ENCODE measurements around the gene KRT32.

The KRT32 gene

DNA sequence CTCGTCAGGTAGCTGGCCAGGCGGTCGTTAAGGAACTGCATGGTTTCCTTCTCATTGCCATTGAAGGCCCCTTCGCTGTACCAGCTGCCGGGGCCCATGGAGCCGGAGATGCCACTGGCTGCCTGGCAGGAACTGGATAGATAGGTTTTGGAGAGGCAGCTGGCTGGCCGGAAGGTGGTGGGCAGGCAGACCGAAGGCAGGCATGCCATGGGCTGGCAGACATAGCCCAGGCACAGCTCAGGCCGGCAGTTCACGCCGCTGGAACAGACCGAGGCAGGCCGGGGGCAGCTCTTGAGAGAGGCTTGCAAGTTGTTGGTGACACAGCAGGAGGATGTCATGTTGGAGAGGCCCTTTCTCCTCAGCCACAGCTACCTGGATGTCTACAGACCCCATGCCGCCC, at the start of gene KRT32:
TSS of gene KRT32 (minus strand) at position 399 of the 400 bp plus-strand sequence. CDS start at position 338, 61 bp downstream.
- no peak for DNase-seq

DNA sequence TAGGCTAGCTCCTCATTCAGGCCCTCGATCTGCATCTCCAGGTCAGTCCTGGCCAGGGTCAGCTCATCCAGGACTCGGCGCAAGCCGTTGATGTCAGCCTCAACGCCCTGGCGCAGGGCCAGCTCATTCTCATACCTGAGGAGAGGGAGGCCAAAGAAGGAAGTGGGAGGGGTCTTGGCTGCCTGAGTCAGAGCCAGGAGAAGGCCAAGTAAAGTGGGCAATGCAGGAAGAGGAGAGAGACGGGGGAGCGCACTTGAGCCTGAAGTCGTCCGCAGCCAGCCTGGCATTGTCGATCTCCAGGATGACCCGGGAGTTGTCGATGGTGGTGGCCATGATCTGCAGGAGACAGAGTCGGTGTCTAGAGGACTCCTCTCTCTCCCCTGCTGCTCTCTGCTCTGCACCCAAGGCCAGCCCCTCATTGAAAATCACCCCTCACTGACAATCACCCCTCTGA, 49.7 kb upstream of the KRT32 start:
- no peak for DNase-seq

DNA sequence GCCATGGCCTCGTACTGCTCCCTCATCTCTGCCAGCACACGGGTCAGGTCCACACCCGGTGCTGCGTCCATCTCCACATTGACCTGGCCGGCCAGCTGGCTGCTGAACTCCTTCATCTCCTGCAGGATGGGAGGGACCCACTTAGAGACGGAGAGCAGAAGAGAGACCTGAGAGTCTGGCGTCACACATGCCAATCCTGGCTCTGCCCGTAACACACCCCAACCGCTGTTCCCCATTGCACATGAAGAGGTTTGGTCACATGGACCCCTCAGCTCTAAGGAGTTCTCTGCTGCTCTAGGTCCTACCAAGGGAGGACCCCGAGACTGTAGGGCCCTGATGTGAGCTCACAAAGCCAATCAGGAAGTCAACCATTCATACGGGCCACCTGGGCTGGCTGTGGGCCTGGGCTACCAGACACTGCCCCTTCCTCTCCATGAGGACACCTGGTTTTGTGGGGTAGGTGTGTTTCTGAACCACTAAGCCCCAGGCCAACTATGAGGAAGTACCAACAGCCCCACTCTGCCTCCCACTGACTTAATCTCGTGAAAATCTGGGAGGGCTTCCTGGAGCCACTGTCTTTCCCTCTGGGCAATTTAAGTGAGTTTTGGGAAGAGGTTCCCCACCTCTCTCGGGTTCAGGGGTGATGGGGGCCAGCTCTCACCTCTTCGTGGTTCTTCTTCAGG, 49.1 kb upstream of the KRT32 start:
- DNase-seq: no peak

DNA sequence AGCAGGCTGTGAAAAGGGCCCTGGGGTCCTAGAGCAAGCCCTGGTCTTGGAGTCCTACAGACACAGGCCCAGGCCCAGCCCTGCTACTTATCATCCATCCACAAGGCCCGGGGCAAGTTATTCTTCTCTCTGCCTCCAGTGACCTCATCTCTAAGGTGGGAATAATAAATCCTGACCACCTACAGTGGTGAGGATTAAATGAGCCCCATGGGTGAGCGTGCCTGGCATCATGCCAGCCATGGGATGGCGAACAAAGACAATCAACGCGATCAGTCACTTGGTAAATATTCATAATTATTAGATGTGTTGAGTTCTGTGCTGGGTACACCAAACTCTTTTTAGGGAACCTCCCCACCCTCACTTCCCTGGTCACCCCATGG, 46.0 kb upstream of the KRT32 start:
- DNase-seq: no peak

DNA sequence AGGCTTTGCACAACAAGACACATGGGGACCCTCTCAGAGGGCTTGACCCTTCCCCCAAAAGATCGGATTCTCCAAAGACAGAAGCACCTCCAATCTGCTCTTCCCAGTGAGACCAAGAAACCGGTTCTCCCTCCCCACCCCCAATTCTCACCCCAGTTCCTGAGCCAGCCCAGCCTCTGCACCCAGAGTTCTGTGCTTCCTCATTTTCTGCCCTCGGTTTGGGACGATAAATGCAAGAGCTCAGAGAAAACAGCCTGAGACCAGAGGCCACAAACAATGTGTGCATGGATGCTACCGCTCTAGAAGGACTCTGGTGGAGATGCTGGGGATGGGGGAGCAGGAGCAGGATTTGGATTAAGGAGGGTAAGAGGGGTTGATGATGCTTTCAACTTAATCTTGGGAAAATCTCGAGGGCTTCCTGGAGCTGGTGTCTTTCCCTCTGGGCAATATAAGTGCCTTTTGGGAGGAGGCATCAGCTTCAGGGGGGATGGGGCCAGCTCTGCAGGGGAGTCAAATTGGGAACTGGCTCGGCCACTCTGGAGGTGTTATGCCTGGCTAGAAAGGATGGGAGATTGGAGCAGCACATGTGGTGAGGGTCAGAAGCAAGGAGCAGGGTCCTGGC, 45.5 kb upstream of the KRT32 start:
- DNase-seq: no peak

DNA sequence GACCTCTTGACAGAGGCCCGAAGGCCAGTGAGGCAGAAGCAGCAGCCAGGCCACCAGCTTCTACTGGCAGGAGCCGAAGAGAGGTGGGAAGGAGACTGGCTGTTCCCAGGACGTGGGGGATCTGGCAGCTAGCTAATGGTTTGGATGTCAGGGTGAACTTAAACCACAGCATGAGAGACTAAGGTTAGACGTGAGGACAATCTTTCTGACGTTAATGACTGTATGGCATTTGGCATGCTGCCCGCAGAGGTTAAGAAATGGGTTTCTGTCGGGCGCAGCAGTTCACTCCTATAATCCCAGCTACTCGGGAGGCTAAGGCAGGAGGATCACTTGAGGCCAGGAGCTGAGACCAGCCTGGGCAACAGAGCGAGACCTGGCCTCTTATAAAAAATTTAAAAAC, 44.5 kb upstream of the KRT32 start:
- DNase-seq: no peak

DNA sequence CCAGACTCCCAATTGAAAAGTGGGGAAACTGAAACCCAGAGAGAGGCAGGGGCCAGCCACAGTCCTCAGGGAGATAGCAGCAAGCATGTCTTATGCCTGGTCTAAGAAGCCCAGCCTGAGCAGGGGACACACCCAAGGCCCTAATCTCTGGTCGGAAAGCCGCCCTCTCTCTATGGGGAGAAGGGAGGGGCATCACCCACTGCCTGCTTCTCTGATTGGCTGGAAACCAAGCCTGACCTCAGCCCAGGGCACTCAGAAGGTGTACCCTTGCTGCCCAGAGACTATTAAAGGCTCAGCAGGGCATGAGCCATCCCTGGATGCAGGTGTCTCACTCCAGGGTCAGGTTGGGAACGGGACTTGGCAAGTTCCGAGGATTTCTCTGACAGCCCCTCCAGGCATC, 43.9 kb upstream of the KRT32 start:
- DNase-seq: no peak

DNA sequence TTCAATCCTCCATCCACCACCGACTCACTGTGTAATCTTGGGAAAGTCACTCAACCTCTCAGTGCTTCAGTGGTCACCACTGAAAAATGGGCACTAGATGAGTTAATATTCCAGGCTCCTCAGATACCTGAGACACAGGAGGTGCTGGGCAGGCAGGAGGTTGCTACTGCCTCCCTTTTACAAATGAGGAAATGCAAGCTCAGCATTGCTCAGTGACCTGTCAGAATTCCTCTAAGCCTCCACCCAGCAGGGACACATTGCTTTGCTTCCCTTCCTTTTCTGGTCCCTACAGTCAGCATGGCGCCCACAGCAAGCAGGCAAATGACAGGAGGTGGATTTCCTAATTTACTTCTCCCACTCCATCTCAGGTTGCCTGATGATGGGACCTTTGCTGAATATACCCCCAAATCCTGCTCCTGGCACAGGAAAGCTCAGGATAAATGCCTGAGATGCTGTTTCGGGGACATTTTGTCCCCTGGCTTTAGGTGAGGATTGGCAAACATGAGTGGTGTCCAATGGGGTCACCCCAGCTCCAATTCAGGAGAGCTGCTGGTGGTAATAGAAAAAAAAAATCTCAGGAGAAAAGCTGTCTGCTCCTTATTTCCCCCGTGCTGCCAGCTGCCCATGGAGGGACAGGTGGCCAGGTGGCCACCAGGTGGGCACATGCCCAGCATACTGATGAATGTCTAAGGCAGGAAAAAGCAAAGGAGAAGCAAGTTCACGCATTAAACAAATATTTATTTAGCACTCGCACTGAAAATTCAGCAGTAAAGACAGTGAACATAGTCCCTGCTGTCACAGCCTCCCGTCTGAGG, 43.3 kb upstream of the KRT32 start:
- no peak for DNase-seq

DNA sequence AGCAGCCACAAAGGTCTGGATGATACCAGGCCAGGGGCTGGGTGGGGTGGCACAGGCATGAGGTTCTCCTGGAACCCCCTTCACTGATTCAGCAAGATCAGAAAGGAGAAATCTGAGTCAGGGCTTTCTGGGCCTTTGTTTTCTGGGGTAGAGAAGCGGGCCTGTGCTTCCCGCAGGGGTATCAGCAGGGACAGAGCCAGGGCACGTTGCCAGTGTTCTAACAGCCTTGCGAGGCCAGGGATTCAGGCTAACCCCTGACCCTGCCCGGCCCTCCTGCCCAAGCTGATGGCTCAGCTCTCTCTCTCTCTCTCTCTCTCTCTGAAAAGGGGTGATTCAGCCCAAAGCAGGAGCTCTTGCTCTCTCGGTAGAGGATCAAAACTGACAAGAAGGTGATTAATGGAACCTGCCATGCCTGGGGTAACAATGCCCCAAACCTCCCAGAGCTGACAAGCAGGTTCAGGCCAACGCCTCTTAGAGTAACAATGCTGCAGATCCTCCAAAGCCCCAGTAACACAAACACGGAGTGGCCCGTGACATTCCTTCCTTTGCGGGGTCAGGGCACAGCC, 40.2 kb upstream of the KRT32 start:
- no peak for DNase-seq

DNA sequence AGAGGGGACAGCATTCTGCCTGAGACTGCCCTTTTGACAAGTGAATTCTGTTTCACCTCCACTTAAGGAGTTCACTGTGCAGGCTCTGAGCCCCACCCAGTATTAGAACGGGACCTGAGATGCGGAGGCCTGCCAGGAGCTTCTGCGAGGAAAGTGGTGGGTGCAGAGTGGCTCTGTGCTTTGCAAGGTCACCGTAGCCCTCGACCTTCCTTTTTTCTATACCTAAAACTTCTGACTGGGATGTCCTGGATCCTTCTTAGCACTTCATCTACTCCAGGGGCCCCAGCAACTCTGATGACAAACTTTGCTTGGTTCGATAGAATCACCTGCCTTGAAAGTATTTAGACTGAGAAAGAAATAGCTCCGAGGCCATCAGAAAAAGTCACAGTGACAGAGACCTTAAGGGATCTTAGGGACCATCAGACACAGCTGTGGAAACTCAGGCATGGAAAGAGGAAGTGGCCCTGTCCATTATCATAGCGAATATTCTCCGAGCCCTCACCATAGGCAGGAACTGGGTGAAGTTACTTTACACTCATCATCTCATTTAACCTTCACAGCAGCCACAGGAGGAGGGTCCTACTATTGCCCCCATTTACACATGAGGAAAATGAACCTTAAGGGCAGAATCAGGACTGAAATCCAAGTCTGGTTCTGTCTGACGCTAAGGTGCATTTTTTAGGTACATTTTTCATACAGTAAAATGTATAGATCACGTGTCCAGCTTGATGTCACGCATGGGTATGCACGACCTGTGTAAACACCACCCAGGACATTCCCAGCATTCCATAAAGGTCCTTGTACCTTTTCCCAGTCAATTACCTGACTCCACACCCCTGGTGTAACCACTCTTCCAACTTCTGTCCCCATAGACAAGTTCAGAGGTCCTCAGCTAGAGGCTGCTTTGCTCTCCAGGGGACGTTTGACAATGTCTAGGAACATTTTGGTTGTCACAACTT, 38.9 kb upstream of the KRT32 start:
- DNase-seq: no peak

DNA sequence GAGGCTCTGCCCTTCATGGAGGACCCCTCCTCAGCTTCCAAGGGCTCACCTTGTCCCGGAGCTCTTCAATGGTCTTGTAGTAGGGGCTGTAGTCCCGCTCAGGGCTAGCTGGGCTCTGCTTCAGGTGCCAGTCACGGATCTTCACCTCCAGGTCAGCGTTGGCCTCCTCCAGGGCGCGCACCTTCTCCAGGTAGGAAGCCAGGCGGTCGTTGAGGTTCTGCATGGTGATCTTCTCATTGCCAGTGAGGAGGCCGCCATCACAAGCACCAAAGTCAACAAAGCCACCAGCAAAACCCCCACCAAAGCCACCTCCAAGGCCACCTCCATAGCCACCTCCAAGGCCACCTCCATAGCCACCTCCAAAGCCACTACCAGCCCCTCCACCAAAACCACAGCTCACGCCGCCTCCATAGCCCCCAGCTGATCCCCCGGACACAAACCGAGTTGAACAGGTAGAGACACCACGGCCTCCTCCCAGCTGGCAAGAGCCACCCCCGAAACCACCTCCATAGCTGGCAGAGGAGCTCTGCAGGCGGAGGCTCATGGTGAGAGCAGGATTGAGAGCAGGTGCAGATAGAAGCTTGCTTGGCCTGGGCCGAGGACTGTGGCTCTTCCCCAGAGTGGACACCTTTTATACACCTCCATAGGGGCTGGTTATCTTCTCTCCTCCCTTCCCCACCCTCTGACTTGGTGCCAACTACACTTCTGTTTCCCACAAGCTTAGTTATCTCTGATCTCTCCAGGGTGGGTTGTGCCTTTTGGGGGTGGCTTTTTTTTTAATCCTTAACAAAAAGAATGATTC, 38.0 kb upstream of the KRT32 start, which contains the start of gene KRT13:
TSS of gene KRT13 (minus strand) at position 606 of the 802 bp plus-strand sequence. CDS start at position 544, 62 bp downstream.
- no peak for DNase-seq

DNA sequence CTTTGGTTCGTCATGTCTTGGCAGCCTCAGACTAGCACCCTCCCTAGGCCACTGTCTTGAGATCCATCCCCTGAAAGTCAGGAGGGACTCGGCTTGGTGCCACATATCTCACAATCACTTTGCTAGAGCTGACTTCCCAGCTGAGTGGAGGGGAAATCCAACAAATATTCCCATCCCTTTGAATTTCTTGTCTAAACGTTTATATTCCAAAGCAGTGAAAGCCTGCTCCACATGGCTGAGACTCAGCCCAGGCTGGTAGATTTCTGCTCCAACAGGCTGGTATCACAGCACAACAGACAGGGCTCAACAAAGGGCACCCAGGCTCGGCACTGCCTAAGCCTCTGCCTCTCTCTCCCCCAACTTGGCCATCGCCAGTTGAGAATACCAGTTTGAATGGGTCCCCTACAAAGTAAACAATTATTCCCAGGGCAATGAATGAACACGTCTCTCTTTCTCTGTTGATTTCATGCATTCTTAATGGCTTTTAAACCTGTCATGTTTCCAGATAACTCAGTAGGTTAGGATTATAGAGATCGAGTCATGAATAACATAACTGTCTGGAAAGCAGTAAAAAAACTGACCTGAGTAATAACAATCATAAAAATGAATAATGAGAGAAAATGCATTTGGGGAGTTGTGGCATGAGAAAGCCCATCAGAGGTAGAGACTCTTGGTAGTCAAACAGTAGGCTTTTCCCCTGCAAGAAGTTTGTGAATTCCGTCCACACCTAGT, 37.2 kb upstream of the KRT32 start:
- DNase-seq: no peak

DNA sequence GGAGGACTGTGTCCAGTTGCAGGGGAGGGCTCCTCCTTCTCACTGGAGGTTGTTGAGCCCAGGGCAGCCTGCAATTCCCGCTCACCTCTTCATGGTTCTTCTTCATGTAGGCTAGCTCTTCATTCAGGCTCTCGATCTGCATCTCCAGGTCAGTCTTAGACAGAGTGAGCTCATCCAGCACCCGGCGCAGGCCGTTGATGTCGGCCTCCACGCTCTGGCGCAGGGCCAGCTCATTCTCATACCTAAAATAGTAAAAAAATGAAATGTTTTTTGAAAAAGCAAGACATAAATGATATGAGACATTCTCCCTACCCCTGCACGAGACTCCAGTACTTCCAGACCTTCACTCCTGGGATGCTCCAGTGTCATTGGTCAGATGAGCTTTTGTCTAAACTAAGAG, 36.0 kb upstream of the KRT32 start:
- no peak for DNase-seq

DNA sequence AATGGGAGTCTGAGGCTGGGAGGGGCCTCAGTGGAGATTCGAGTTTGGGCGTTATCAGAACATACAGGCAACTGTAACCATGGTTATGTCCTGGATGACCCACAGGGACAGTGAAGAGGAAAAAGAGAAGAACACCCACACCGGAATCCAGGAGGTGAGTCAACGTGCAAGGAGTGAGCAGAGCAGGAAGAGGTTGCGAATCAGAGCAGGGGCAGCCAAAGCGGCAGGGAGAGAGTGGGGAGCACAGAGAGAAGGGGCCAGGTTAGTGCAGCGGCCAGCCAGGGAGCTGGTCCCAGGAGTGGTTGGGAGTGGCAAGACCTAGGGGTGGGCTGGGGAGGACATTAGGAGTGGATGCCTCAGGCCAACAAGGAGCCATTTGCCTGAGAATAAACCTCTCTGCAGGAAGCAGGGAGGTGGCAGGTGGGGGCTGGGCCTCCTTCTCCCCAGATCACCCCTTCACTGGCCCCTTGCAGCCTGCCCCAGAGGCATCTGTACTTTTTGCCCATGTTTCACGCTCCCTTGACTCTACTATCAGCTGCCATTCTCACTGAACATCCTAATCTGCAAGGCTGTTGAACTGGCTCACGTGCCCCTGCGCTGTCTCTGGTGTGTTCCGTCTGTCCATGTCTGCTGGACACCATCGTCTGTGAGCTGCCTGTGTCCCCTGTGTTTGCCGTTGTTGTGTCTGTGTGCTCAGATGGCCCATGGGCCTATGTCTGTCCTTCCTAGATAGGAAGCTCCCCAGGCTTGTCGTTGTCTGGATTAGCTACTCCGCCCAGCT, 33.1 kb upstream of the KRT32 start:
- no peak for DNase-seq

DNA sequence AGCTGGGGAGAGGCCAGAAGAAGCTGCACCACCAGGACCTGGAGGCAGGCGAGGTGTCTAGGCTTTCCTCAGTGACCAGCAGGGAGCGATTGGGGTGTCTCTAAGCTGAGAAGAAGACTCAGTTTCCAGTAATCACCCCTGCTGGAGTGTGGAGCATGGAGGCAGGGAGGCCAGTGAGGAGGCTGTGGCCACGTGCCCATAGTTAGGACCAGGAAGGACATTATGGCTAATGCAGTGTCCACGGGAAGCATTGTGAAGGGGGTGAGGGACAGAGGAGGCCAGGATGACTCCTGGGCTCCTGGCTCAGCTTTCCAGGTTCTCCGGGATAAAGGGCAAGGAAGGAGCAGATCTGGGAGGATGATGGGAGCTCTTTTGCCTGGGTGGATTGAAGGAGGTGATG, 32.5 kb upstream of the KRT32 start:
- no peak for DNase-seq

DNA sequence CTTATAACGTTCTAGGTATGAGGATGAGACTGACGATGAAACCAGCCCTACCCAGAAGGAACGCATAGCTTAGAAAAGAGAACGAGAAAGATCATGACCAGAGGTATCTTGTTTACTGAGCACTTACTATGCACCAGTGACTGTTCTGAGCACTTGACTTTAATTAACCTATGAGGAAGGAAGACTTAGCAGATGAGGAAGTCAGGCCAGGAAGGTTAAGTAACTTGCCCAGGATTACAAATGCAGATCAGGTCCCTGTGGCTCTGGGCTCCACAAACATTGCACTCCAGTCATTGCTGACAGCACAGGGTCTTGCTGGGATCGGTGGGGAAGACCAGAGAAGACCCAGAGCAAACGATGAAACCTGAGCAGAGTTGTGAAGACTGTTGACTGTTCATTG, 31.1 kb upstream of the KRT32 start:
- DNase-seq: no peak

DNA sequence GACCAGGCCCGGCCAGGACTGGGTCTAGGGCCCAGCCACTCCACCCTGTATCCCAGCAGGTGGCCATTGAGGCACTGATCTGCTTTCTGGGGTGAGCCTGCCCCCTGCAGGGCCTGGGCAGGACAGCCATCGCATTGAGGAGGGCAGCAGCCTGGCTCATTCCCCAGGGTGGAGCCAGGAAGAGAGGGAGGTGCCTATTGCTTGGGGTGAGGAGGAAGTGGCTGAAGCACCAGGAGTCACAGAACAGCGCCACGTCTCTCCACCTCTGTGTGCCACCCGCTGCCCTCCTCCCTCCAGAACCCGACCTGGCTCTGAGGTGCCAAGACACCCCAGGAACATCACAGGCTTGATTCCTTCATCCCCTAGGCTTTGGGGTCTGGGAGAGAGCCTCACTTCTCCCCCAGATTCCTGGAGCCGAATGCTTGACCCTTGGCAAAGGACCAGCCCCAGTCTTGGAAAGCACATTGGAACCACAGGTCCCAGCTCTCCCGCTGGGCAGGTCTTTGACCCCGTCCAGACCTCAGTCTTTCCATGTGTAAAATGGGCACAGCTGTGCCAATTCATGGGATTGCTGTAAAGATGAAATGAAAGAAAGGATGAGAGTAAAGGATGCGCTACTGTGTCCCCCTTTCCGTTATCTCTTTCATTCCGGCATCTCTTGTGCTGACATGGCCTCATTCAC, 29.8 kb upstream of the KRT32 start:
- no peak for DNase-seq

DNA sequence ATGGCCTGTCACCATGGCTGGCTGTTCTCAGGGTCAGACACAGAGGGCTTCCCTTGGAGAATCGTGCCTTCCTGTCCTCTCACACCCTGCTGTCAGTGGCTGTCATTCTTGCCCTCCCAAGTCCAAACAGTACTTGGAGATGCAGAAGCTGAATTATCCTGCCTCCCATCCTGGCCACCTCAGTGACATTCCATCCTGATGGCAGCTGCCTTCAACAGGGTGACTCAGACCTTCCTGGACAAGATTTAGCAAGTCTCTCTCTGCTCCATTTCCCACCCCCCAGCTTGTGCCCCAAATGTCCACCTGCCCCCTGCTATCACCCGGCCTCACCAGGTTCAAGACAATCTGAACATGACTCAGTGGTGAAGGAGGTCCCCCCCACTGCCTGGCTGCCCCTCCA, 27.3 kb upstream of the KRT32 start:
- no peak for DNase-seq

DNA sequence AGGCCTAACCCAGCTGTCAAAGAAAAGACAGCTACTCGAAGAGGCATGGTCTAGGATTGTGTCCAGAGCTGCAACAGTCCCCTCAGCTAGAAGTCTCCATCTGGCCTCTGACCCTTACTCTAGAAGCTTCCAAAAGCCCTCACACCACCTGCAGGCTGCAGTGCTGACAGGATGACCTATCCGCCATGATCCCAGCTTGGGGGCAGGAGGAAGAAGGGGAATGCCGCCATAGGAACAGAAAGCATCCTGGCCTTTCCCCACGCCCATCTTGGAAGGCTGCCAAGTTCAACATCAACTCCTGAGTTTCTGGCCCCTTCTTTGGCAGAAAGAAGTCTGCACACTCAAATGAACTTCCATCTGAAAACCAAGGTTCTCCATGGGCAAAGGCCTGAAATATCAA, 25.6 kb upstream of the KRT32 start:
- peak; percentile 64 for DNase-seq
